Colonic mucosa (tissue), 4 donors: Measurements from ENCODE around the gene GYG1. TPM values are rescaled to one million over a fixed set of nuclear protein-coding genes. Genes with fewer than 3 reads are reported as not detected.

Experiments
- DNase-seq: peaks from one replicate; pipeline ENCODE4 v3.0.0-alpha.2; 2020
- H3K27ac ChIP-seq: fragments of 200-600 bp; one replicate; pipeline ENCODE4 v1.8.0; 2021
- H3K27me3 ChIP-seq: fragments of 200-600 bp; one replicate; pipeline ENCODE4 v1.8.0; 2021
- H3K36me3 ChIP-seq: fragments of 200-600 bp; one replicate; pipeline ENCODE4 v1.8.0; 2021
- H3K4me1 ChIP-seq: fragments of 200-600 bp; one replicate; pipeline ENCODE4 v1.8.0; 2021; ENCODE audit warnings: mild to moderate bottlenecking
- H3K4me3 ChIP-seq: fragments of 200-600 bp; one replicate; pipeline ENCODE4 v1.8.0; 2021
- H3K9ac ChIP-seq, 2 donors: one replicate each; pipeline ENCODE4 v1.7.0; 2013; ENCODE audit warnings: control low read depth in 2 of 2, low read depth in 2 of 2, low read length in 2 of 2
- H3K9me3 ChIP-seq: fragments of 200-600 bp; one replicate; pipeline ENCODE4 v1.8.0; 2021
- CTCF ChIP-seq: fragments of 200-600 bp; IDR thresholded peaks from one replicate; pipeline ENCODE4 v1.8.0; 2022; ENCODE audit warnings: antibody characterized with exemption, mild to moderate bottlenecking
- intact Hi-C: fragments of 100-400 bp; cut with DNase I; formaldehyde crosslinking; loops from one replicate; pipeline ENCODE4 v1.14.1; 2022
- total RNA-seq, 2 donors: library from RNA; stranded (reverse); fragmentation: NEBNext Ultra II Directional in 1 of 2; extraction: Animal tissue kit (Norgen Biotek cat#: 25700) in 1 of 2; gene quantifications; one replicate each; pipeline ENCODE4 v1.2.1, GENCODE V29; 2021
- donor health status: healthy.
- donor health status: DM: no; HTN: no; CAD: no.
- donor health status: DM: no; HTN: no; CAD: no.

Gene GYG1
- total RNA-seq, 2 donors from 2014 or later = 26.1 to 32.2 TPM

- Histone ChIP-seq H3K27ac (no peak overlapping the region), H3K36me3 (no peaks in the 10 kb centered on the region), H3K9me3 (no peaks in the 10 kb centered on the region), H3K9ac (no peak overlapping the region), H3K4me1 (no peaks in the 10 kb centered on the region), H3K27me3 (no peaks in the 10 kb centered on the region), H3K4me3 (no peak overlapping the region)
- intact Hi-C loops = loop anchor here (5.0 to 10.0 kb wide), 2 partner anchors 166 to 314 kb away; partner anchors contain the start of gene HPS3
- DNase-seq = no peak
- no peak for TF ChIP-seq CTCF
Measured at GRCh38 chr3:148958696-148959095, 32.6 kb upstream of the GYG1 start.

GRCh38 chr3:148962513-148962912 lies 28.8 kb upstream of the GYG1 start:
- Histone ChIP-seq H3K4me1 (no peaks in the 10 kb centered on the region), H3K27me3 (no peaks in the 10 kb centered on the region), H3K4me3 (no peak overlapping the region), H3K27ac (no peak overlapping the region), H3K9ac (no peak overlapping the region), H3K36me3 (no peaks in the 10 kb centered on the region), H3K9me3 (no peaks in the 10 kb centered on the region)
- no peak for TF ChIP-seq CTCF
- intact Hi-C loops = no loop called here
- DNase-seq = no peak

GRCh38 chr3:148964809-148965208 lies 26.5 kb upstream of the GYG1 start:
- TF ChIP-seq CTCF = no peak
- Histone ChIP-seq H3K27me3 (no peaks in the 10 kb centered on the region), H3K36me3 (no peaks in the 10 kb centered on the region), H3K9me3 (no peaks in the 10 kb centered on the region), H3K9ac (no peak overlapping the region), H3K27ac (no peak overlapping the region), H3K4me1 (no peaks in the 10 kb centered on the region), H3K4me3 (no peak overlapping the region)
- intact Hi-C loops = no loop called here
- no peak for DNase-seq

- H3K9ac ChIP-seq = no peak overlapping the region
- TF ChIP-seq CTCF = no peak
Measured at GRCh38 chr3:148968321-148968720, 23.0 kb upstream of the GYG1 start.

GRCh38 chr3:148970271-148970670 lies 21.1 kb upstream of the GYG1 start:
- no peak overlapping the region for H3K9ac ChIP-seq
- TF ChIP-seq CTCF = no peak
- intact Hi-C loops = no loop called here

More at GRCh38 chr3:148968321-148968720, 23.0 kb upstream of the GYG1 start:
- Histone ChIP-seq H3K4me1 (no peaks in the 10 kb centered on the region), H3K27me3 (no peaks in the 10 kb centered on the region), H3K36me3 (no peaks in the 10 kb centered on the region), H3K4me3 (no peak overlapping the region), H3K27ac (no peak overlapping the region), H3K9me3 (no peaks in the 10 kb centered on the region)
- intact Hi-C loops = no loop called here
- DNase-seq = no peak

More at GRCh38 chr3:148970271-148970670, 21.1 kb upstream of the GYG1 start:
- Histone ChIP-seq H3K27me3 (no peaks in the 10 kb centered on the region), H3K36me3 (no peaks in the 10 kb centered on the region), H3K27ac (no peak overlapping the region), H3K4me1 (no peaks in the 10 kb centered on the region), H3K9me3 (no peaks in the 10 kb centered on the region), H3K4me3 (no peak overlapping the region)
- DNase-seq = no peak
